Activated CD4-positive, alpha-beta T cell treated with anti-CD3 and anti-CD28 coated beads for 24 hours (primary cell): Measurements from ENCODE around the gene AZI2.

Source experiments
- DNase-seq, 2 donors: peaks; one replicate each; pipeline ENCODE4 v3.0.0-alpha.2; 2020; ENCODE audit warnings: low read depth in 2 of 2

Gene AZI2, protein sequence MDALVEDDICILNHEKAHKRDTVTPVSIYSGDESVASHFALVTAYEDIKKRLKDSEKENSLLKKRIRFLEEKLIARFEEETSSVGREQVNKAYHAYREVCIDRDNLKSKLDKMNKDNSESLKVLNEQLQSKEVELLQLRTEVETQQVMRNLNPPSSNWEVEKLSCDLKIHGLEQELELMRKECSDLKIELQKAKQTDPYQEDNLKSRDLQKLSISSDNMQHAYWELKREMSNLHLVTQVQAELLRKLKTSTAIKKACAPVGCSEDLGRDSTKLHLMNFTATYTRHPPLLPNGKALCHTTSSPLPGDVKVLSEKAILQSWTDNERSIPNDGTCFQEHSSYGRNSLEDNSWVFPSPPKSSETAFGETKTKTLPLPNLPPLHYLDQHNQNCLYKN

DNA sequence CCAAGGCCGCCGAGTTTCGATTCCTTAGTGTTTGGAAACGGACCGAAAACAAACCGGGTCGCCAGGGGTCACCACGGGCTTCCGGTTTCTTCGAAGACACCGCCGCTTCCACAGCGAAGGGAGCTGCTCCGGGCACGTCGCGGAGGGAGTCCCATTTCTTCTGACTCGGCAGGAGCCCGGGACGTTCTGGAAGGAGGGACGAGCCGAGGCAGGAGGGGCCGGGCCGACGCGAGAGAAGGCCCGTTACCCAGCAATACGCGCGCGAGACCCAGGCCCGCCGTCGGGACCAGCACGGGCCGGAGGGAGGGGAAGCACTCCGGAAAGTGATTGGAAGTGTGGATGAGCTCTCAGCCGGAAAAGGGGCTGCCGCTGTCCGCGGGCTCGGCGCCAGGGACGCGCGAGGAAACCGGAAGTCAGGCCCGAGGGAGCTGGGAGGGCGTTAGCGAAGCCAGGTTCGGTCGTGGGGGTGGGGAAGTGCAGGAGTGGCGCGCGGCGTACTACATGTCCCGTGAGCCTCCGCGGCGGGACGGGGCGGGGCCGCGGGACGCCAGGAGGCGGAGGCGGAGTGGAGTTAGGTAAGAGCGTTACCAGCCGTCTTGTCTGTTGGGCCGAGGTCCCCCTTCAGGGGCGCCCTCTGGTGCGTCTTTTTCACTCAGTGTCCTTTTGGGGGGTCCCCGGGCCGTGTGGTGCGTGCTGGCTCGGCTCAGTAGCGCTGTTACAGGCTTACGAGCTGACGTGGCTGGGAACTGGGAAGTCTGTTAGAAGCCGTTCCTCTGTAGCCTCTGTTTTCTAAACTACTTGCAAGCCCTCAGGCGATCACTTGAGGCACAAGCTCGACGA lies at the start of gene AZI2, which contains the start of gene ZCWPW2:
Gene AZI2, minus strand, starts transcription at position 196 of the 840 bp plus-strand sequence. CDS start 8,207 bp downstream, outside the sequence.
Gene ZCWPW2, plus strand, starts transcription at position 93 of the 840 bp plus-strand sequence. CDS start 64,348 bp downstream, outside the sequence.
- peak; percentile 84 to 86 for DNase-seq

DNA sequence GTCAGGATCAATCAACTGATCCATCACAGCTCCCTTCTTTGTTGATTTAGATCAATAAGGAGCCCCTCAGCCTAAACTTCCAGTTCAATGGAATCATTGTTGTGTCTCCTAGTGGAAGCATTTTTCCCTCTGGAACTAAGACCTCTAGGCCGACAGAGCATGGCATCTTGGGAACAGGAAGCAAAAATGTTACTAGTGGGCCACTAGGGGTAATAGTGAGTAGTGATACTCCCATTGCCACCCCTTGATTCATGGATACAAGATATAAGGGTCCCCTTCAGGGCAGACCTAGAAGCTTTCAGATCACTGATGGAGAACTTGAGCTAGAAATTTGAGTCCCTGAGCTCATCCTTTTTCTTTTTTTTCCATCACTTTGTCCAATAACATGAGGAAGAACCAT lies 40.4 kb upstream of the AZI2 start:
- DNase-seq: no peak

GRCh38 chr3:28386049-28386448 lies 37.4 kb upstream of the AZI2 start:
- DNase-seq: no peak

GRCh38 chr3:28376424-28376823 lies 27.8 kb upstream of the AZI2 start:
- no peak for DNase-seq

- no peak for DNase-seq
These were observed 911 bp upstream of the AZI2 start for GRCh38 chr3:28349469-28350000.

GRCh38 chr3:28348265-28348628 lies 377 bp downstream of the AZI2 start:
- no peak for DNase-seq

- DNase-seq: no peak
These were observed 1.0 kb downstream of the AZI2 start for GRCh38 chr3:28347374-28348264.

GRCh38 chr3:28345690-28346089 lies 2.9 kb downstream of the AZI2 start:
- DNase-seq: no peak

DNA sequence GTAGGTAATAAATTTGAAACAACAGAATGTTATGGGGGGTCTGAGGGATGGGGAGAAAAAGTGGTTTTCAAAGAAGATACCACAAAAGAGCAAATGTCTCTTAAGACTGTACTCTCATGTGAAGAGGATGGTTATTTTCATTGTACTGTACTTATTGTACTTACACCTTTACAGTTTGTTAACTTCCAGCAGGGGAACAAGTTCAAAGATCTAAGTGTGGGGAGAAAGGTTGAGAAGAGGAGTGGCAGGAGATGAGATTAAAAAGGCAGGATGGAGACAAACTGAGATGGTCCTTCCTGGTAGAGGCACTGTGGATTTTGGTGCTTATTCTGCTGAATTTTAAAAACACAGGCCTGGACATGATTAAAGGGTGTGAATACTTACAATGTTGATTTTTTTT lies 5.5 kb downstream of the AZI2 start:
- no peak for DNase-seq

DNA sequence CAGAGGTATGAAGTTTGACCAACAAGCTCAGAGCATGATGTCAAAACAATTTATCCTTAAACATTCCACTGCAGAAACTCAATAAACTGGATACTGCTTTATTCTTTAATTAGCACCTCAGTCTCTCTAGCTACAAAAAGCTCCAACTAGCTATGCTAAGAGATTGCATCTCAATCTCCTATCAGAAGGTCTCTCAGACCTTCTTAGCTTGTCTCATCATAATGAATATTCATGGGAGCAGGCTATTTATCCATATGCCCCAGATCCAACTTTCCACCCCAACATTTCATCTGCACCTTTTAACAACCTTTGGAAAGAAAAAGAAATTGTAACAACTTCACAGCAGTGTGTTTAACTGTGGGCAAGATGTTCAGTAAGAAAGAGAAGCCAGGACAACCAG lies 11.4 kb downstream of the AZI2 start:
- no peak for DNase-seq

- DNase-seq: no peak
These were observed 13.4 kb downstream of the AZI2 start for GRCh38 chr3:28335246-28335645.

DNA sequence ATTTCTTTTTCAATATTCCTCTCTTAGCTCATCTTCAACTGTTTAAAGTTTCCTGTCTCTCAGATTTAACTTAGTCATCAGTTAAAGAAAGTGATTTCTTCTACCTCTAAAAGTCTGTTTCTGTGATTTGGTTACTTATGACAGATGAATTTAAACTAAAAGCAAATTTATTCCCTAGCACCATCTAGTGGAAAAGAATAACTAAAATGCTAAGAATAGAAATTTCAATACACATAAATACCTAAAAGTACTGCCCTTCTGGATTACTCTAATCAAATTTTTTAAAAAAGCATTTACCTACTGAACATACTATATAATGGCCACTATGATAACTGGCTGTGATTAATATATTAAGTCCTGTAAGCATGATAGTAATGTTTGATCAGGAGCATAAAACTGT lies 14.1 kb downstream of the AZI2 start:
- DNase-seq: no peak

DNA sequence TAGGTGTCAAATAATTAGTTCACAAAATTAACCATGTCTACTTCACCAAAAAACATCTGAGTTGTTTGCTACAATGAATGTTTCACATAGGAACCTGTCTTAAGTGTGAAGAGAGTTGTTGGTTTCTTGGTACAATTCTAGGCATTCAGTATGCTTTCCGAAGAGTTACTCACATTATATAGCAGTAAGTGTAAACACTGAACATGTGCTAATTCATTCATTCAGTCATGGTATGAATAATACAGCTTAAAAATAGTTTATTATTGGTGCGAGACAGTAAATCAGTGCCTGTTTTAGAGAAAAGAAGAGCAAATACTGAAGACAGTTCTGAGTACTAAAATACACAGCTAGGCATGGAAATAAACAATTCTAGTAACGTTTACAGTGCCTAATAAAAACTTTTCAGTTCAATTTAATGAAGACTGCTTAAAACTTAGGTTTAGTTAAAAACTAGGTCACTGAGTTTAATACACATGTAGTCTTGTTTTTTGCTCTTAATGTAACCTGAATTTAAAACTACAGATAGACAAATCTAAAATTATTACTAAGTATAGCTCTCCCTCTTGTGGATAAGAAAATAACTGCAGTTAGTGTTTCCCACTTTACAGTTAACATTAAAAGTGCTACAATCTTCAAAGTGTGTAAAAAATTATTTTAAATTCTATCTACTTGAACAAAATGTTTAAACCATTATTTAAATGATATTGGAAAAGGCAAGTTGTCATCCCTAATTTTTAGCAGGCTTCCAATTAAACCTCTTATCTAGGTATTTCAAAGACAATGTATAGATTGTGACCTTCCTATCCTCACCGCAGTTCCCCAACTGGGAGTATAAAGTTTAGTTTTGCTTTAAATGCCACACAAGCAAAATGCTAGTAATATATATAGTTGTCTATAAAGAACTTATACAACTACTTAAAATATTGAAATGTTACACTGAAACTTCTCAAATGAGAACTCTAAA lies 20.2 kb downstream of the AZI2 start:
- DNase-seq: no peak

GRCh38 chr3:28326458-28326926 lies 22.1 kb downstream of the AZI2 start:
- peak in 1 of 2 donors; percentile 15 for DNase-seq

DNA sequence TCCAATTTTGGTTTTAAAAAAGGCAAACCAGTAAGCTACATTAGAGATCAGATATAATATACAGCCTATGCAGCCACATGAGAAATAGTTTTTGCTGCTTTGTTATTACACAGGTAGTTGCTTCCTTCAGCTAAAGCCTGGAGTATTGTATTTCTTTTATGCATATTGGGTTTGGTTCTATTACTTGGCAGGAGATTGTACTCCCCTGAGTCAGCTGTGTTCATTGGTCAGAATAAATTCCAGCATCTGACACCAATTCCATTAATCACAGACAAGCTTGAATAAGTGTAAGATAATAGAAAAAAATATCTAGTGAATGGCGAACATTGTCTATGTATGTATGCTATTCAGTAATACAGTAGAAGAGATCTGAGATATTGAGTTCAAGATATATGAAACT lies 26.2 kb downstream of the AZI2 start:
- DNase-seq: no peak

DNA sequence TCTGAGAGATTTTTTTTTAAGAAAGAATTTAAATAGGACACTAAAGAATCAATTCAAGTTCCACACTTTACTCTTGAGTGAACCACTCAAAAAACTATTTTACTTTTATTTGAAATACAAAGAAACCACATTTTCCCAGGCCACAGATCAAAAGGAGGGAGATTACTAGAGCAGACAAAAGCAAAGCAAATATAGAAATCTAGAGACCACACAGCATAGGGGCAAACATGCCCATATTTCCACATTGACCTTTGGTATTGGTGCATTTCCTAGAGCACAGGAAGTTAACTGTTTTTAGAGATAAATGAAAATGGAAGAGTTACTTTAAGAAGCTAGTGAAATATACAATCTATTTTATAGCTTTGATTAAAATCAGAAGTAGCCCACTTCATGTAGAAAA lies 27.6 kb downstream of the AZI2 start:
- no peak for DNase-seq

- DNase-seq: peak in 1 of 2 donors; percentile 33
These were observed 31.1 kb downstream of the AZI2 start for GRCh38 chr3:28317438-28318022.

DNA sequence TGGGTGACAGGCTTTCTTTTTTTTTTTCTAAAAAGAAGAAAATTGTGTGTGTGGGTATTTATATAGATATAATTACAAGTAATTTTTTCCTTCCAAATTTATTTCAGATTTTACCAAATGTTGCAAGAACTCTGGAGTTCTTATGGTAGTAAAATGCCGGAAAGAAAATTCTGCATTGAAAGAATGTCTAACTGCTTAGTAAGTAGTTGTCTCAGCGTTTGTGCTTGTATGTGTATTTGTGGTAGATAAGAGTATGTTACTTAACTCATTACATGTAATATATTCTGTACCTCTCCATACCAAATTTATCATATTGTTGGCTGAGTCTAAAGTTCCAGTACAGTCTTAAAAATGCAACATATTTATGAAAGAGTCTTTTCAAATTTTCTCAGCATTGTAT lies 32.4 kb downstream of the AZI2 start:
- no peak for DNase-seq

DNA sequence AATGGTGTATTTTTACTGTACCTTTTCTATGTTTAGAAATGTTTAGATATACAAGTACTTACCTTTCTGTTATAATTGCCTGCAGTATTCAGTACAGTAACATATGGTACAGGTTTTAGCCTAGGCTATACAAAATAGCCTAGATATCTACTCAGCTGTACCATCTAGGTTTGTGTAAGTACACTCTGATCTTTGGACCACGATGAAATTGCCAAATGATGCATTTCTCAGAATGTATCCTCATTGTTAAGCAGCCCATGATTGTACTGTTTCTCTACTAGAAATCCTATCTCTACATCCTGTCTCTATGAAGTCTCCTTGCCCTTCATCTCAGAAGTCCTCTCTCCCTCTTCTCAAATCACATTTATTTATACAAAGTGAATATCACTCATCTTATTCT lies 32.9 kb downstream of the AZI2 start:
- DNase-seq: no peak

- DNase-seq: no peak
These were observed 40.4 kb downstream of the AZI2 start for GRCh38 chr3:28308196-28308595.
